Stimulated activated naive B cell treated with anti-CD40 and anti-IgM and Interleukin-4, amounts not matched to agents 10 μg/mL and 1 μg/mL and 100 μg/mL, for 72 hours (primary cell): ENCODE results near the gene THBS3.
A peak's percentile ranks its signal among the peaks of the same experiment; 100 is the strongest.
"Not testable (repeated sequence)": the region's sequence is repeated elsewhere in the genome, so short reads cannot be mapped to it uniquely, and the experiment has no call there.

Experiments used
- ATAC-seq, 2 donors: fragments of 150-1000 bp; cut with Tn5 transposase; replicated peaks; 2 replicates each; pipeline ENCODE4 v1.10.0; 2021; ENCODE audit warnings: moderate library complexity in 1 of 2
- DNase-seq: peaks from one replicate; pipeline ENCODE4 v3.0.0; 2021
- H3K27ac Mint-ChIP-seq: one replicate; pipeline ENCODE4 v1.8.0; 2022; ENCODE audit warnings: mild to moderate bottlenecking, mixed read lengths
- H3K27me3 Mint-ChIP-seq, 2 donors: one replicate each; pipeline ENCODE4 v1.8.0; 2022; ENCODE audit warnings: mixed read lengths in 2 of 2
- H3K36me3 Mint-ChIP-seq, 2 donors: one replicate each; pipeline ENCODE4 v1.8.0; 2022; ENCODE audit warnings: mixed read lengths in 2 of 2, mild to moderate bottlenecking in 1 of 2
- H3K4me1 Mint-ChIP-seq, 2 donors: one replicate each; pipeline ENCODE4 v1.8.0; 2022; ENCODE audit warnings: mixed read lengths in 2 of 2, mild to moderate bottlenecking in 1 of 2
- H3K4me3 Mint-ChIP-seq, 2 donors: one replicate each; pipeline ENCODE4 v1.8.0; 2022; ENCODE audit warnings: mild to moderate bottlenecking in 2 of 2, mixed read lengths in 2 of 2, moderate library complexity in 1 of 2
- H3K9me3 Mint-ChIP-seq, 2 donors: one replicate each; pipeline ENCODE4 v1.8.0; 2022; ENCODE audit warnings: mixed read lengths in 2 of 2, mild to moderate bottlenecking in 1 of 2

The THBS3 gene

GRCh38 chr1:155226188-155226909 lies 18.7 kb upstream of the THBS3 start:
- Mint-ChIP-seq H3K9me3 (no peaks in the 10 kb centered on the region), H3K36me3 (peaks cover 0 to 3% of the 10 kb centered on the region in 2 donors), H3K27me3 (no peaks in the 10 kb centered on the region), H3K4me3 (peak overlapping the region; percentile 84 to 89), H3K27ac (peak overlapping the region; percentile 95), H3K4me1 (peaks cover 31 to 41% of the 10 kb centered on the region in 2 donors)
- DNase-seq (peak; percentile 56), ATAC-seq (peak; percentile 46 to 50)

DNA sequence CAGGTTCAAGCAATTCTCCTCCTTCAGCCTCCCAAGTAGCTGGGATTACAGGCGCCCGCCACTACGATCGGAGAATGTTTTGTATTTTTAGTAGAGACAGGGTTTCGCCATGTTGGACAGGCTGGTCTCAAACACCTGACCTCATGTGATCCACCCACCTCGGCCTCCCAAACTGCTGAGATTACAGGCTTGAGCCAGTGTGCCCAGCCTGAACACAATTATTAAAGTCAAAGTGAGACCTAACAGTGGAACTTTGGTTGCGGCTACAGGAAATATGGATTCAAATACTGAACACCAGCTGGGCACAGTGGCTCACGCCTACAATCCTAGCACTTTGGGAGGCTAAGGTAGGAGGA lies 17.7 kb upstream of the THBS3 start:
- not testable (repeated sequence) for H3K9me3 Mint-ChIP-seq, DNase-seq, H3K27me3 Mint-ChIP-seq, H3K36me3 Mint-ChIP-seq, ATAC-seq
- Mint-ChIP-seq H3K27ac (peak overlapping the region; percentile 47), H3K4me1 (peaks cover 31 to 41% of the 10 kb centered on the region in 2 donors), H3K4me3 (peak overlapping the region in 1 of 2 donors; percentile 28)

GRCh38 chr1:155223047-155223446 lies 15.3 kb upstream of the THBS3 start:
- Mint-ChIP-seq H3K4me3 (peak overlapping the region in 1 of 2 donors; percentile 19), H3K9me3 (no peaks in the 10 kb centered on the region), H3K36me3 (peaks cover 0 to 3% of the 10 kb centered on the region in 2 donors), H3K27me3 (no peaks in the 10 kb centered on the region), H3K27ac (peak overlapping the region; percentile 37), H3K4me1 (peaks cover 34 to 50% of the 10 kb centered on the region in 2 donors)
- DNase-seq (no peak), ATAC-seq (no peak)

DNA sequence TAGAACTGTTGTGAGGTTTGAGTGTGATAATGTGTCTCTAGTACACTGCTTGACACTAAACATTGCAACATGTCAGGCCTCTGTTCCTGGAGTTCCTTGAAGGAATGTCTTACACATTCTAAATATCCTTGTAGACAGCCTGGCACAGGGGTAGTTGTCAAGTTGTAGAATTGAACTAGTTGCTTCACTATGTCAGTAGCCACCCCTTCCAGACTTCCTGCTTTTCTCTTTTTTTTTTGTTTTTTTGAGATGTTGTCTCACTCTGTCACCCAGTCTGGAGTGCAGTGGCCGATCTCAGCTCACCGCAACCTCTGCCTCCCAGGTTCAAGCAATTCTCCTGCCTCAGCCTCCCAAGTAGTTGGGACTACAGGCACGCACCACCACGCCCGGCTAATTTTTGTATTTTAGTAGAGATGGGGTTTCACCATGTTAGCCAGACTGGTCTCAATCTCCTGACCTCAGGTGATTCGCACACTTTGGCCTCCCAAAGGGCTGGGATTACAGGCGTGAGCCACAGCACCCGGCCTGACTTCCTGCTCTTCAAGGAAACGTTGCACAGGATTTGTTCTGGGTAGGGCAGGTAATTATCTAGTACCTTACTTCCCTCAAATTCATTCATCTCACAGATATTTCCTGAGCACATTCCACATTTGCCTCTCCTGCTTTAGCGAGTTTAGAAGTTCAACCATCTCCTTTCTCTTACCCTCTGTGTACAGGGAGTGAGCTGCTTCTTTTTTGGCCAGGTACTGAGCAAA lies 12.7 kb upstream of the THBS3 start:
- H3K27ac Mint-ChIP-seq, DNase-seq, ATAC-seq, H3K9me3 Mint-ChIP-seq, H3K36me3 Mint-ChIP-seq, H3K27me3 Mint-ChIP-seq, H3K4me3 Mint-ChIP-seq: not testable (repeated sequence)
- H3K4me1 Mint-ChIP-seq = peaks cover 19 to 34% of the 10 kb centered on the region in 2 donors

DNA sequence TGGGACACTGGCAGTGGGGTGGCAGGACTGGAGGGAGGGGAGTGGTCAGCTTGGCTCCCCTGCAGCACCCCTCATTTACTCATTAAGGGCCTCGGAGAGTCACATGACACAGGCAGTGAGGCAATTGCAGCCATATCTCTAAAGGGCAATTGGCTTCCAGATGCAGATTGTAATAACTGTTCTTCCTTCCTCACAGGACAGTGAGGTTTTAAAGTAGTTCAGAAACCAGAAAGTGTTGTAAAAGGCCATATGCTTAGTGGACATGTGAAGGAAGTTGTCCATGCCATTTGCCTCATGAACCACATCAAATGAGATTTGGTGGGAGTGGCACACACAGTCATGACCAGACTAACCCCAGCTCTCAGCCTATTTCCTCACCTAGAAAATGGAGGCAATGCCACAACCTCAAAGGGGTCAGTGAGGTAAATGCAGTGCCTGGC lies 11.9 kb upstream of the THBS3 start:
- Mint-ChIP-seq H3K4me1 (peaks cover 15 to 27% of the 10 kb centered on the region in 2 donors), H3K9me3 (no peaks in the 10 kb centered on the region), H3K27ac (peak overlapping the region; percentile 51), H3K36me3 (peaks cover 5 to 12% of the 10 kb centered on the region in 2 donors), H3K27me3 (no peaks in the 10 kb centered on the region), H3K4me3 (no peak overlapping the region)
- DNase-seq (no peak), ATAC-seq (peak; percentile 18 to 29)

GRCh38 chr1:155218854-155219591 lies 11.3 kb upstream of the THBS3 start:
- Mint-ChIP-seq H3K36me3 (peaks cover 5 to 12% of the 10 kb centered on the region in 2 donors), H3K4me3 (no peak overlapping the region), H3K4me1 (peaks cover 10 to 21% of the 10 kb centered on the region in 2 donors), H3K9me3 (no peaks in the 10 kb centered on the region), H3K27me3 (no peaks in the 10 kb centered on the region), H3K27ac (peak overlapping the region; percentile 51)
- no peak for DNase-seq
- no peak for ATAC-seq

DNA sequence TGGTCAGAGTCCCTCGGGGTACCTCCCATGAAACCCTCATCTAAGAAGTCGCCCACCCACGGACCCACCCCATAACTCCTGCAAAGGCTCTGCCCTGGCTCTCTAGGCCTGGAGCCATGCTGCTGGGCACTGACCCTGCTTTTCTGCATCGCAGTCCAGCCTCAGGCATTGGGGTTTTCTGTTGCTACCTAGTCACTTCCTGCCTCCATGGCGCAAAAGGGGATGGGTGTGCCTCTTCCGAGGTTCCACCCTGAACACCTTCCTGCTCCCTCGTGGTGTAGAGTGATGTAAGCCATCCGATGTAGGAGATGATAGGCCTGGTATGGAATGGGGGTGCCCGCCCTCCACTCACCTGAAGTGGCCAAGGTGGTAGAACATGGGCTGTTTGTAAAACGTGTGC lies 7.0 kb upstream of the THBS3 start:
- not testable (repeated sequence) for H3K27ac Mint-ChIP-seq, H3K27me3 Mint-ChIP-seq, H3K9me3 Mint-ChIP-seq, ATAC-seq, H3K4me3 Mint-ChIP-seq, DNase-seq
- H3K36me3 Mint-ChIP-seq = peaks cover 5 to 21% of the 10 kb centered on the region in 2 donors
- peaks cover 8 to 15% of the 10 kb centered on the region in 2 donors for H3K4me1 Mint-ChIP-seq

- not testable (repeated sequence) for H3K9me3 Mint-ChIP-seq, H3K27me3 Mint-ChIP-seq, ATAC-seq, H3K4me3 Mint-ChIP-seq, H3K27ac Mint-ChIP-seq, DNase-seq
- Mint-ChIP-seq H3K36me3 (peaks cover 7 to 21% of the 10 kb centered on the region in 2 donors), H3K4me1 (peaks cover 17 to 28% of the 10 kb centered on the region in 2 donors)
These were observed 4.3 kb upstream of the THBS3 start for GRCh38 chr1:155212051-155212440.

DNA sequence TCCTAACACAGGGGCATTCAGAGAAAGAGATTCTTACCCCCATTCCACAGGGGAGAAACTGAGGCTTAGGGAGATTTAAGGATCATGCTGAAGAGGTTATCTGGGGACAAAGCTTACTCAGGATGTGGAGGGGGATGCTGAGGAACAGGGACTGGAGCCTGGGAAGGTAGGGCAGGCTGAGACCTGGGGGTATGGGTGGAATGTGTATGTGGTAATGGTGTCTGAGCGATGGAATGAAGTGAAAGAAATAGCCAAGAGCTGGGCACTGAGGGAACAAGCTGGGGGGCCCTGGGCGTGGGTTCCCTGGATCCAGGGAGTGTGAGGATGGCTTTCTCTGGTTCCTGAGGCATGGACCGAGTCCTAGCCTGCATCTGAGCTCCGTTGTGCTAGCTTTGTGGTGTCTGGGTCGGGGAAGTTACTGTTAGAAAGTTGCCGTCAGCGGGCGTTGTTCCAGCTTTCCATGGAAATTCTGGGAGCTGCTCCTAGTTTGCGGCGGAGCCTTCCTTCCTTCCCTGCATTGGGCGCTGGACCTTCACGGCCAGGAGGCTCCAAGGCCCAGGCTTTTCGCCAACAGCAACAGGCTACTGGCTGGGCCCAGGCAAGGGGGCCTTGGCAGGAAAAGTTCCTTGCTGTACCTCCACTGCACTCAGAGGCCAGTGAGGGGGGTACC lies 3.8 kb upstream of the THBS3 start:
- DNase-seq, ATAC-seq, H3K4me3 Mint-ChIP-seq: not testable (repeated sequence)

DNA sequence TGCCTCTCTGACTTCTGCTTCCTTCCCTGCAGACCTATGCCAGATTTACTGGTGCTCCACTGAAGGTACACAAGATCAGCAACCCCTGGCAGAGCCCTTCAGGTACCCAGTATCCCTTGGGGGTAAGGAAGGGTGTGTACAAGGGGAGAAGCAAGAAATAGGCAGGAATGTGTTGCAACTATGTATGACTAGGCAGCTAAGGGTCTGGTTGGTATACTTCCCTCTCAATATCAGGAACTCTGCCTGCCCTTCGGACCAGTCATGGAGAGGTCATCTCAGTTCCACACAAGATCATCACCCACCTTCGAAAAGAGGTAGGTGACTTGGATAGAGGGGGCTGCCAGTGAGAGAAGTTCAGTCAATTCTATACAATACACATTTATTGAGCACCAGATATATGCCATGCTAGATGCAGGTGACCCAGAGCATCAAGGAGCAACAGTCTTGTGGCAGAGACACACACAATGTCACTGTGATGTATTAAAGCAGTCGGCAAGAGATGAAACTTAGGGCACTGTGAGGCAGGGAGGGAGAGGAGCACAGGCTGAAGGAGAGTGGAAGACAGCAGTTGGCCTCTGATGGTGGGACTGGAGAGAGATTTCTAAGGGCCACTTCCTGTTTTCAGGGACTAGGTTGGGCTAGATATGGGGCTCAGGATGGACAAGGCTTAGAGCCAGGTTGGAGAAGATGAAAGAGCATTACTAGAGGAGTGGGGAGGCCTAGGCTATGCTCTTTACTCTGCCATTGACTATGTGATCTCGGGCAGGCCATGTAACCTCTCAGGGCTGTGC lies 2.8 kb upstream of the THBS3 start:
- H3K27me3 Mint-ChIP-seq = no peaks in the 10 kb centered on the region
- H3K4me3 Mint-ChIP-seq = no peak overlapping the region
- H3K9me3 Mint-ChIP-seq = no peaks in the 10 kb centered on the region
- ATAC-seq (no peak), DNase-seq (no peak)
- H3K36me3 Mint-ChIP-seq = peaks cover 5 to 14% of the 10 kb centered on the region in 2 donors
- H3K27ac Mint-ChIP-seq = no peak overlapping the region
- peaks cover 21 to 31% of the 10 kb centered on the region in 2 donors for H3K4me1 Mint-ChIP-seq

More for the DNA sequence above, 3.8 kb upstream of the THBS3 start:
- Mint-ChIP-seq H3K4me1 (peaks cover 21 to 31% of the 10 kb centered on the region in 2 donors), H3K36me3 (peaks cover 7 to 20% of the 10 kb centered on the region in 2 donors)
- H3K27ac Mint-ChIP-seq, H3K9me3 Mint-ChIP-seq, H3K27me3 Mint-ChIP-seq: not testable (repeated sequence)

GRCh38 chr1:155209312-155209721 lies 1.6 kb upstream of the THBS3 start:
- Mint-ChIP-seq H3K4me3 (peak overlapping the region; percentile 94 to 99), H3K27me3 (no peaks in the 10 kb centered on the region), H3K36me3 (peaks cover 2 to 9% of the 10 kb centered on the region in 2 donors), H3K4me1 (peaks cover 21 to 31% of the 10 kb centered on the region in 2 donors), H3K27ac (peak overlapping the region; percentile 97), H3K9me3 (no peaks in the 10 kb centered on the region)
- no peak for DNase-seq
- ATAC-seq = no peak

DNA sequence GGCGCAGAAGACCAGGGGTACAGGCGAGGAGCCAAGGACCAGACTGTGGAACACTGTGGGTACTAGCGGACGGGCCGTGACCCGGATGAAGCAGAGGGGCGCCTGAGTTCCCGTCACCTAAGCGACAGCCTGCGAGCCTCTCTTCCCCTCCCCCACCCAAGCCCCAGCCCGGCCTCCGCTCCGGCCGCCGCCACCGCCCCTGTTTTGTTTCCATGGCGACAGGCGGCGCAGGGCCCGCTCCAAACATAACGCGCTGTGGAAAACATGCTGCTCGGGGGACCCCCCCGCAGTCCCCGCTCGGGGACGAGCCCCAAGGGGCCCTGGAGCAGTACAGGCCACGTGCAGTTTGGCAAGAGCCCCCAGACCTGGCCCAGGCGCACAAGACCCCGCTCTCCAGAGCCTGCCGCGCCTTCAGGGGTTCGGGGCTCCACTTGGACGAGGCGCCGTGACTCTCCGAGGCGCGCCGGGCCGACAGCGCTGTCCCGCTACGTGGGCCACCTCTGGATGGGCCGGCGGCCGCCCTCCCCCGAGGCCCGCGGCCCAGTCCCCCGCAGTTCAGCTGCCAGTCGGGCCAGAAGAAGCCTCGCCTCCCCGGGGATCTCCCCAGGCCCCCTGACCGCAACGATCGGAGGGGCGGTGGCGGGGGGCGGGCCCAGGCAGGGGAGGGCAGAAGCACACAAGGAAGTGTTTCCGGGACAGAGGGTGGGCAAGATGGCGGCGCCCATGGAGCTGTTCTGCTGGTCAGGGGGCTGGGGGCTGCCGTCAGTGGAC lies 1.0 kb upstream of the THBS3 start, which contains the start of gene MTX1:
TSS of gene MTX1 (plus strand) at position 155 of the 771 bp plus-strand sequence. CDS start at position 265, 110 bp downstream.
- Mint-ChIP-seq H3K4me3 (peak within 1 kb of the TSS; percentile 94 to 99), H3K36me3 (peaks cover 2 to 9% of the 10 kb centered on the region in 2 donors), H3K27me3 (no peaks in the 10 kb centered on the region), H3K4me1 (peaks cover 21 to 31% of the 10 kb centered on the region in 2 donors), H3K27ac (peak within 1 kb of the TSS; percentile 97), H3K9me3 (no peaks in the 10 kb centered on the region)
- ATAC-seq (peak; percentile 82 to 87), DNase-seq (peak; percentile 83)
